K562 (cell line): Measurements from ENCODE around the gene TRIM24. TPM values are rescaled to one million over a fixed set of nuclear protein-coding genes. Genes with fewer than 3 reads are reported as not detected.

Source experiments
- ATAC-seq: fragments of 200-7000 bp; cut with Tn5 transposase; 3 replicates; pipeline ENCODE4 v1.9.1; 2020; ENCODE audit warnings: moderate library complexity
- BruUV-seq: library from RNA; stranded (reverse); fragments of 400-500 nt; replicated peaks from 2 replicates; lab custom pipeline; 2021; lab: Mats Ljungman, UMichigan
- CTCF ChIA-PET: fragments of 300-600 bp; formaldehyde crosslinking; extraction: SDS; loops from one replicate; lab custom pipeline; 2021; ENCODE audit warnings: low intra/inter-chr PET ratio; lab: Yijun Ruan, JAX
- POLR2A ChIA-PET: fragments of 300-600, 350-650 bp; sonication (Branson Sonifier 250); formaldehyde crosslinking; extraction: SDS; loops from one replicate; lab custom pipeline; 2021; ENCODE audit warnings: antibody characterized with exemption, inconsistent platforms; lab: Yijun Ruan, JAX
- DNase-seq, 4 experiments: peaks; one replicate each; pipeline versions ENCODE4 v3.0.0 to v3.0.0-alpha.2; 2011 to 2018; ENCODE audit warnings: low spot score in 3 of 4, mixed read lengths in 3 of 4; ENCODE audit errors: extremely low read depth in 1 of 4
- FAIRE-seq: peaks from 2 replicates; lab custom pipeline; 2011; peaks lifted over from hg19 to GRCh38; lab: Jason Lieb, UNC
- H2AFZ ChIP-seq: 2 replicates; pipeline ENCODE4 v1.6.0; 2011; ENCODE audit warnings: low read depth, low read length, control low read depth, inconsistent platforms
- H3K27ac ChIP-seq: fragments of 200-600 bp; 3 replicates; pipeline ENCODE4 v1.8.0; 2011; ENCODE audit warnings: low read depth, mild to moderate bottlenecking, control low read depth, inconsistent platforms, low read length, moderate library complexity, mixed read lengths; ENCODE audit errors: extremely low read depth
- H3K27me3 ChIP-seq, 2 experiments: fragments of 300-600 bp in 1 of 2; 2 replicates in 1 of 2; 3 replicates in 1 of 2; pipeline versions ENCODE4 v1.6.0 to v1.8.0; 2011; ENCODE audit warnings: inconsistent platforms in 2 of 2, low read length in 2 of 2, mild to moderate bottlenecking in 1 of 2, mixed read lengths in 1 of 2, moderate library complexity in 1 of 2; ENCODE audit not compliant: control insufficient read depth in 2 of 2, insufficient read depth in 2 of 2
- H3K36me3 ChIP-seq: fragments of 300-600 bp; 3 replicates; pipeline ENCODE4 v1.8.0; 2011; ENCODE audit warnings: mild to moderate bottlenecking, low read length, inconsistent platforms; ENCODE audit not compliant: control insufficient read depth, insufficient read depth
- H3K4me1 ChIP-seq, 2 experiments: fragments of 200-600 bp in 1 of 2; replicated peaks in 1 of 2; 2 replicates in 1 of 2; 3 replicates in 1 of 2; pipeline versions ENCODE4 v1.5.1 to v1.8.0; 2011; ENCODE audit warnings: inconsistent platforms in 2 of 2, low read length in 2 of 2, mild to moderate bottlenecking in 1 of 2, mixed read lengths in 1 of 2, moderate library complexity in 1 of 2; ENCODE audit not compliant: control insufficient read depth in 2 of 2, insufficient read depth in 2 of 2
- H3K4me2 ChIP-seq: 2 replicates; pipeline ENCODE4 v1.6.1; 2011; ENCODE audit warnings: low read length, control low read depth, inconsistent platforms, mixed read lengths; ENCODE audit not compliant: insufficient read depth
- H3K4me3 ChIP-seq: fragments of 200-600 bp; sonication (generic), shearing (Covaris generic); 2 replicates; pipeline ENCODE4 v1.5.1; 2016; ENCODE audit warnings: control low read depth, inconsistent platforms
- H3K79me2 ChIP-seq: fragments of 200-600 bp; 3 replicates; pipeline ENCODE4 v1.8.0; 2011; ENCODE audit warnings: low read length, inconsistent platforms; ENCODE audit not compliant: control insufficient read depth, insufficient read depth
- H3K9ac ChIP-seq, 2 experiments: 2 replicates each; pipeline versions ENCODE4 v1.6.0 to v1.6.1; 2011; ENCODE audit warnings: low read depth in 2 of 2, low read length in 2 of 2, control low read depth in 1 of 2, inconsistent platforms in 1 of 2, mild to moderate bottlenecking in 1 of 2, mixed read lengths in 1 of 2; ENCODE audit not compliant: insufficient read depth in 1 of 2
- H3K9me1 ChIP-seq: one replicate; pipeline ENCODE4 v1.6.0; 2011; ENCODE audit warnings: inconsistent platforms, mild to moderate bottlenecking, low read length, moderate library complexity; ENCODE audit not compliant: control insufficient read depth, insufficient read depth
- H3K9me3 ChIP-seq: replicated peaks from 2 replicates; pipeline ENCODE4 v1.5.1; 2011; ENCODE audit warnings: low read depth, low read length, inconsistent platforms; ENCODE audit not compliant: control insufficient read depth, insufficient read depth
- H4K20me1 ChIP-seq: replicated peaks from 2 replicates; pipeline ENCODE4 v1.6.1; 2011; ENCODE audit warnings: low read length, inconsistent platforms, mixed read lengths; ENCODE audit not compliant: control insufficient read depth, insufficient read depth
- ARID1B ChIP-seq: fragments of 450-650 bp; IDR thresholded peaks from 2 replicates; pipeline ENCODE4 v1.6.1; 2016; ENCODE audit warnings: antibody characterized with exemption, mild to moderate bottlenecking, inconsistent platforms
- CAMTA2 ChIP-seq: fragments of 250-450 bp; sonication (Bioruptor Pico); conservative IDR thresholded peaks from 2 replicates; pipeline ENCODE4 v1.5.1; 2022
- CBFA2T2 ChIP-seq: fragments of 450-650 bp; conservative IDR thresholded peaks from 2 replicates; pipeline ENCODE4 v1.6.1; 2017; ENCODE audit warnings: mild to moderate bottlenecking
- CBFA2T3 ChIP-seq: fragments of 450-650 bp; IDR thresholded peaks from 2 replicates; pipeline ENCODE4 v1.6.1; 2017
- DPF2 ChIP-seq: fragments of 450-650 bp; IDR thresholded peaks from 2 replicates; pipeline ENCODE4 v1.6.1; 2016
- EP300 ChIP-seq: IDR thresholded peaks from 2 replicates; pipeline ENCODE4 v1.6.1; 2012; ENCODE audit warnings: low read length, improper control_type of control experiment
- HMBOX1 ChIP-seq: sonication (generic); IDR thresholded peaks from 2 replicates; pipeline ENCODE4 v1.6.1; 2016
- KLF16 ChIP-seq: IDR thresholded peaks from 2 replicates; pipeline ENCODE4 v1.6.1; 2016; ENCODE audit warnings: antibody characterized with exemption
- MEF2A ChIP-seq: IDR thresholded peaks from 2 replicates; pipeline ENCODE4 v1.6.1; 2011; ENCODE audit warnings: low read depth, mild to moderate bottlenecking, low read length, moderate library complexity; ENCODE audit not compliant: control insufficient read depth
- NBN ChIP-seq: fragments of 450-650 bp; IDR thresholded peaks from 2 replicates; pipeline ENCODE4 v1.6.1; 2016; ENCODE audit warnings: low read depth, mild to moderate bottlenecking
- NCOR1 ChIP-seq: fragments of 450-650 bp; IDR thresholded peaks from 2 replicates; pipeline ENCODE4 v1.6.1; 2016; ENCODE audit warnings: mild to moderate bottlenecking, moderate library complexity
- PML ChIP-seq: IDR thresholded peaks from 2 replicates; pipeline ENCODE4 v1.6.1; 2012; ENCODE audit warnings: low read length, inconsistent platforms
- RBM39 ChIP-seq: fragments of 200-400 bp; formaldehyde crosslinking; optimal IDR thresholded peaks from 2 replicates; pipeline ENCODE3; 2018; ENCODE audit warnings: low read depth, low read length
- SRSF9 ChIP-seq: fragments of 200-400 bp; formaldehyde crosslinking; IDR thresholded peaks from 2 replicates; pipeline ENCODE4 v1.6.1; 2017; ENCODE audit warnings: low read depth, low read length, borderline replicate concordance
- TAL1 ChIP-seq: fragments of 450-650 bp; IDR thresholded peaks from 2 replicates; pipeline ENCODE4 v1.6.1; 2016; ENCODE audit warnings: mild to moderate bottlenecking
- TBP ChIP-seq: optimal IDR thresholded peaks from 2 replicates; pipeline ENCODE3; 2011; ENCODE audit warnings: low read depth, low read length, improper control_type of control experiment
- TCF3 ChIP-seq: sonication (generic); formaldehyde crosslinking; IDR thresholded peaks from 2 replicates; pipeline ENCODE4 v1.4.0; 2020; ENCODE audit warnings: mild to moderate bottlenecking, missing genetic modification reagents
- TEAD4 ChIP-seq, 2 experiments: sonication (generic) in 1 of 2; formaldehyde crosslinking in 1 of 2; IDR thresholded peaks; 2 replicates each; pipeline versions ENCODE4 v1.6.1 to v1.8.0; 2012 to 2022; ENCODE audit warnings: borderline replicate concordance in 1 of 2, inconsistent platforms in 1 of 2, low read length in 1 of 2, mild to moderate bottlenecking in 1 of 2, missing genetic modification reagents in 1 of 2
- TRIM24 ChIP-seq, 2 experiments: fragments of 450-650 bp; IDR thresholded peaks; 2 replicates each; pipeline ENCODE4 v1.6.1; 2016
- ZBTB11 ChIP-seq, 3 experiments: fragments of 200-800 bp in 1 of 3; fragments of 250-450 bp in 1 of 3; fragments of 450-650 bp in 1 of 3; sonication (Bioruptor Pico) in 1 of 3; sonication (Bioruptor generic) in 1 of 3; formaldehyde crosslinking in 1 of 3; IDR thresholded peaks; 2 replicates each; pipeline versions ENCODE4 v1.6.1 to v1.8.0; 2016 to 2022; ENCODE audit warnings: mild to moderate bottlenecking in 2 of 3, missing genetic modification characterization in 2 of 3, missing compliant biosample characterization in 1 of 3, moderate library complexity in 1 of 3
- WGBS: fragments of 100-300 bp; shearing (Covaris generic); methylation state at CpG from one replicate; pipeline ENCODE4 v1.1.6; 2016; ENCODE audit warnings: low coverage, mixed read lengths; ENCODE audit not compliant: insufficient coverage; ENCODE audit errors: missing lambda C conversion rate; 5-methylcytosine and 5-hydroxymethylcytosine counted together
- in situ Hi-C: fragments of 300-500 bp; cut with MboI; formaldehyde crosslinking; loops from 4 replicates; pipeline ENCODE4 v1.15.0; 2018; ENCODE audit warnings: inconsistent platforms, mixed read lengths
- intact Hi-C: fragments of 100-400 bp; cut with micrococcal nuclease; formaldehyde crosslinking; loops from 2 replicates; pipeline ENCODE4 v1.14.2; 2022
- polyA plus RNA-seq, 8 experiments: library from polyadenylated mRNA; depleted of rRNA in 4 of 8; stranded (reverse) in 5 of 8; unstranded in 3 of 8; fragments of >200 nt; fragmentation: Nextera tagmentation in 2 of 8; fragmentation: Illumina TruSeq in 1 of 8; extraction: Ambion mirVana in 2 of 8; extraction: Trizol in 1 of 8; gene quantifications; 2 replicates each; pipeline versions ENCODE4 v1.2.1 to v1.2.3, GENCODE V29; 2011 to 2014; ENCODE audit warnings: inconsistent platforms in 1 of 8, missing spikeins in 1 of 8
- total RNA-seq, 7 experiments: library from RNA; depleted of rRNA in 6 of 7; stranded (reverse); fragments of >200 nt in 6 of 7; fragmentation: Illumina TruSeq in 2 of 7; extraction: Trizol in 2 of 7; gene quantifications; 2 replicates each; pipeline versions ENCODE4 v1.2.1 to v1.2.3, GENCODE V29; 2011 to 2021; ENCODE audit warnings: low replicate concordance in 1 of 7

TRIM24 gene
- total and polyA plus RNA-seq, 9 of the 15 experiments (the other 6 are each of a cell fraction or from before 2014, with no cell fraction given), result 13.4 to 74.0 (median 41.7) TPM

- WGBS, result 33% methylated on average over 3 of the region's 3 CpGs
- peak; percentile 40 for ATAC-seq
These were observed 42.9 kb upstream of the TRIM24 start for GRCh38 chr7:138417078-138417700.

More at GRCh38 chr7:138417078-138417700, 42.9 kb upstream of the TRIM24 start:
- POLR2A ChIA-PET, result interaction anchor here (0.8 to 1.3 kb wide), 4 partner anchors 9 to 29 kb away, joined by 3 to 5 read pairs (median 4); no protein-coding TSS in a partner anchor
- Histone ChIP-seq H3K9ac (no peak overlapping the region), H3K9me1 (no peaks in the 10 kb centered on the region), H3K27ac (no peak overlapping the region), H3K36me3 (no peaks in the 10 kb centered on the region), H3K27me3 (no peaks in the 10 kb centered on the region), H3K4me3 (no peak overlapping the region), H3K9me3 (no peaks in the 10 kb centered on the region), H2AFZ (peak overlapping the region; percentile 5), H4K20me1 (no peaks in the 10 kb centered on the region), H3K4me2 (peak overlapping the region; percentile 41), H3K79me2 (no peaks in the 10 kb centered on the region), H3K4me1 (peaks cover 0 to 12% of the 10 kb centered on the region in 2 experiments; a peak in 2 of 5 replicates)
- no peak for FAIRE-seq
- BruUV-seq, result no TSS peak
- in situ Hi-C loops, result no loop called here
- intact Hi-C loops, result no loop called here
- peak in 1 of 4 experiments; percentile 26 for DNase-seq
- TF ChIP-seq MEF2A (0 out of 2 replicates have a peak, but pooled peaks have one; percentile 35), TEAD4 (IDR thresholded peaks at IDR 0.05; ENCODE audit: low read length) (peak; percentile 82), TEAD4 (CRISPR knock-in tag; IDR thresholded peaks at IDR 0.05; ENCODE audit: borderline replicate concordance) (no peak), TAL1 (peak; percentile 49; the same call in 1 of the 2 replicates), KLF16 (peak; percentile 38; the same call in 1 of the 2 replicates), TRIM24 (IDR thresholded peaks at IDR 0.05) (0 out of 4 replicates have a peak, but pooled peaks of 1 of the 2 experiments have one; percentile 29), CBFA2T3 (peak; percentile 79), SRSF9 (no peak), ARID1B (peak; percentile 75), TCF3 (CRISPR knock-in tag) (peak; percentile 67), HMBOX1 (peak; percentile 81), DPF2 (0 out of 2 replicates have a peak, but pooled peaks have one; percentile 25), RBM39 (no peak), EP300 (peak; percentile 46; the same call in 1 of the 2 replicates), PML (0 out of 2 replicates have a peak, but pooled peaks have one; percentile 42), CBFA2T2 (peak; percentile 56), ZBTB11 (CRISPR knock-in tag; IDR thresholded peaks at IDR 0.05) (no peak), NCOR1 (peak; percentile 55), TBP (peak; percentile 13), CAMTA2 (no peak), NBN (no peak)
- CTCF ChIA-PET, result no interaction called here
